Tibial artery (tissue), 4 donors: Measurements from ENCODE around the gene NFATC1.

ENCODE experiments used
- DNase-seq, 2 donors: peaks; one replicate each; pipeline ENCODE4 v3.0.0-alpha.2; 2019
- H3K27ac ChIP-seq, 2 donors: fragments of 200-600 bp; sonication (generic) in 1 of 2; 1 replicate in 1 of 2; 2 replicates in 1 of 2; pipeline ENCODE4 v1.5.1; 2018 to 2019; ENCODE audit warnings: mild to moderate bottlenecking in 1 of 2
- H3K27me3 ChIP-seq, 2 donors: fragments of 200-600 bp; sonication (generic) in 1 of 2; one replicate each; pipeline versions ENCODE4 v1.5.1 to v1.6.0; 2016 to 2019
- H3K36me3 ChIP-seq, 3 donors: fragments of 200-600 bp; sonication (generic) in 2 of 3; one replicate each; pipeline ENCODE4 v1.5.1; 2016 to 2019; ENCODE audit warnings: mild to moderate bottlenecking in 2 of 3
- H3K4me1 ChIP-seq, 4 donors: fragments of 200-600 bp; sonication (generic) in 2 of 4; 1 replicate in 3 of 4; 2 replicates in 1 of 4; pipeline ENCODE4 v1.5.1; 2016 to 2019
- H3K4me3 ChIP-seq, 2 donors: fragments of 200-600 bp; sonication (generic) in 1 of 2; 1 replicate in 1 of 2; 2 replicates in 1 of 2; pipeline ENCODE4 v1.5.1; 2018 to 2019; ENCODE audit warnings: mild to moderate bottlenecking in 2 of 2
- H3K9me3 ChIP-seq, 3 donors: fragments of 200-600 bp; sonication (generic) in 1 of 3; one replicate each; pipeline ENCODE4 v1.5.1; 2016 to 2019
- CTCF ChIP-seq, 2 experiments: fragments of 200-600 bp in 1 of 2; fragments of 450-650 bp in 1 of 2; IDR thresholded peaks; one replicate each; pipeline ENCODE4 v1.5.1; 2017 to 2019; ENCODE audit warnings: antibody characterized with exemption in 2 of 2, mild to moderate bottlenecking in 1 of 2, moderate library complexity in 1 of 2
- intact Hi-C: fragments of 100-400 bp; cut with DNase I; formaldehyde crosslinking; loops from one replicate; pipeline ENCODE4 v1.15.0; 2023; ENCODE audit warnings: low total_unique reads

The NFATC1 gene

DNA sequence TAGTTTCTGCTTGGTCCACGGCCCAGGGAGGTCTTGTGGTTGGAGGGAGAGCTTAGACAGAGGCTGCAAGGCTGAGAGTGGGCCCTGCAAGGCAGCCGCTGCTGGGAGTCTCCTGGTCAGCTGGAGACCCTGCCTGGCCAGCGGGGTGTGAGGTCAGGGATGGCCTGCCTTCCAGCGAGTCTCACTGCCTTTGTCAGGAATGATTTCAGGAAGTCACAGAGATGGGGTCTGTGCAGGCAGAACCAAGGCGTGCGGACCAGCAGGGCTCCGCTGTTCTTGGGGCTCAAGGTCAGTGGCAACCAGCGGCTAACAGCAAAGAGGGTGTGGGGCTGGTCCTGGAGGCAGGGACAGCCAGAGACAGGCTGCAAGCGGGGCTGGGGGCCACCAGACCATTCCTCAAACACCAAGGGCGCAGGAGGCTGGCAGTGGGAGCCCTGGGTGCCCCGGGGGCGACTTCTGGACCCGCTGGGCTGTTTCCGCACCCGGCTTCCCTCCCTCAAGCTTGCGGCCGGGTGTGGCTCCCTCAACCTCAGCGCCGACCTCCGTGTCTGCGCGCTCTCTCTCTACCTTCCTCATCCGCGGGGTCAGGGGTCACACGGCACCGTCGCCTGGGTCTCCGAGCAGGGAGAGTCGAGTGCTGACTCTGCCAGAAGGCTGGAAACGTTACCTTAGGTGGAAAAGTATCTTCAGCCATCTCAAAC lies 159.4 kb downstream of the NFATC1 start:
- H3K36me3 ChIP-seq: no peaks in the 10 kb centered on the region

DNA sequence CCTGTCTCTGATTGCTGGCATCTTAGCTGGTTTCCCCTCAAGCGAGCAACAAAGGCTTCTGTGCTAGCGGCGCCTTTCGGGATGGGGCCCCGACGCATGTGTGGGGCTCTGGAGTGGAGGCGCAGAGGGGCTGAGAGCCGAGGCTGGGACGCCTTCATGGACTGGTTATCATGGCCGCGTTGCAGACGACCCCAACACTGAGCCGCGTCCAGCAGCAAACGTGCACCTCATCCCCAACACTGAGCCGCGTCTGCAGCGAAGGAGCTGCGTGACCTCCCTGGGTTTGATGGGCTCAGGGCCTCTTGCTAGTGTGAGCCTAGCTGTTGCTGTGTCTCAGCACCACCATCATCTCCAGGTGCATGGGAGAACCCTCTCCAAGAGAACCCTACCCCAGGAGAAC lies 160.2 kb downstream of the NFATC1 start:
- H3K4me1 ChIP-seq: peaks cover 0 to 6% (median 5%) of the 10 kb centered on the region in 4 donors
- TF ChIP-seq CTCF (IDR thresholded peaks at IDR 0.05): no peak
- peak in 1 of 2 donors; percentile 33 for DNase-seq
- no peak overlapping the region for H3K4me3 ChIP-seq
- intact Hi-C loops: no loop called here
- H3K9me3 ChIP-seq: no peaks in the 10 kb centered on the region
- no peak overlapping the region for H3K27ac ChIP-seq
- H3K36me3 ChIP-seq: no peaks in the 10 kb centered on the region
- H3K27me3 ChIP-seq: peaks cover 0 to 11% of the 10 kb centered on the region in 2 donors

More for the DNA sequence above, 159.4 kb downstream of the NFATC1 start:
- TF ChIP-seq CTCF (IDR thresholded peaks at IDR 0.05): no peak
- Histone ChIP-seq H3K4me1 (no peaks in the 10 kb centered on the region), H3K4me3 (no peak overlapping the region), H3K27ac (no peak overlapping the region), H3K27me3 (peaks cover 0 to 11% of the 10 kb centered on the region in 2 donors), H3K9me3 (no peaks in the 10 kb centered on the region)
- peak in 1 of 2 donors; percentile 61 for DNase-seq
- intact Hi-C loops: no loop called here

GRCh38 chr18:79556829-79557585 lies 161.3 kb downstream of the NFATC1 start:
- Histone ChIP-seq H3K36me3 (no peaks in the 10 kb centered on the region), H3K9me3 (no peaks in the 10 kb centered on the region), H3K27me3 (peaks cover 0 to 10% of the 10 kb centered on the region in 2 donors), H3K4me3 (no peak overlapping the region), H3K27ac (no peak overlapping the region), H3K4me1 (peaks cover 0 to 10% (median 7%) of the 10 kb centered on the region in 4 donors)
- intact Hi-C loops: no loop called here
- no peak for TF ChIP-seq CTCF (IDR thresholded peaks at IDR 0.05)
- DNase-seq: peak in 1 of 2 donors; percentile 57

- Histone ChIP-seq H3K27ac (no peak overlapping the region), H3K4me1 (peaks cover 0 to 10% (median 7%) of the 10 kb centered on the region in 4 donors), H3K27me3 (no peaks in the 10 kb centered on the region), H3K4me3 (no peak overlapping the region), H3K9me3 (no peaks in the 10 kb centered on the region), H3K36me3 (no peaks in the 10 kb centered on the region)
- intact Hi-C loops: no loop called here
- peak; percentile 19 to 60 for DNase-seq
- TF ChIP-seq CTCF (IDR thresholded peaks at IDR 0.05): no peak
Measured at GRCh38 chr18:79558196-79558932, 162.6 kb downstream of the NFATC1 start.

DNA sequence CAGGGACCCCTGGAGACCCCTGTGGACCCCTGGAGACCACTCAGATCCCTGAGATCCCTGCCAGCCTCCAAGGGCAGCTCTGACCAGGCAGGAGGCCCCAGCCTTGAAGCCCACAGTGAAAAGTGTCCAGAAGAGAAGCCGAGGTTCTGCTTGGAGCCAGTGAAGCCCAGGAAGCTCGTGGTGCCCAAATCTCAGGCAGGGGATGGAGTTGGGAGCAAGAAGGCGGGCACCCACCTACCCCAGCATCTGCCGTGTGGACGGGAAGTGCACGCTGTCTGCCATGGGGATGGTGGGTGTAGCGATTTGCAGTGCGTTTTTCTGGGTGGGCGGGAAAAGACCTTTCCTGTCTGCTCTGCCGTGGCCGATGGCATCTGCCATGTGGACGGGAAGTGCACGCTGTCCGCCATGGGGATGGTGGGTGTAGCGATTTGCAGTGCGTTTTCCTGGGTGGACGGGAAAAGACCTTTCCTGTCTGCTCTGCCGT lies 163.2 kb downstream of the NFATC1 start:
- Histone ChIP-seq H3K36me3 (no peaks in the 10 kb centered on the region), H3K4me1 (peaks cover 0 to 10% (median 7%) of the 10 kb centered on the region in 4 donors), H3K27ac (no peak overlapping the region), H3K4me3 (no peak overlapping the region), H3K9me3 (no peaks in the 10 kb centered on the region), H3K27me3 (no peaks in the 10 kb centered on the region)
- intact Hi-C loops: no loop called here
- DNase-seq: peak in 1 of 2 donors; percentile 35
- TF ChIP-seq CTCF (IDR thresholded peaks at IDR 0.05): no peak
